ENCODE data around the gene NUDC. TPM values are rescaled to one million over a fixed set of nuclear protein-coding genes. Genes with fewer than 3 reads are reported as not detected.

Gene NUDC
- total and polyA plus RNA-seq, 2 of the 13 experiments (the other 11 are each of a cell fraction or from before 2014, with no cell fraction given): 34.7 to 104 TPM

GRCh38 chr1:26921540-26922430 lies at the start of gene NUDC (continued):
- TF ChIP-seq ZNF687 (CRISPR knock-in tag; IDR thresholded peaks at IDR 0.05) (peak; percentile 100), PRPF4 (IDR thresholded peaks at IDR 0.05; ENCODE audit: low read depth, low read length, poor library complexity, severe bottlenecking) (no peak), MIER2 (CRISPR knock-in tag; IDR thresholded peaks at IDR 0.05) (no peak), FOSL2 (CRISPR knock-in tag; IDR thresholded peaks at IDR 0.05) (no peak), STAT5B (CRISPR knock-in tag; IDR thresholded peaks at IDR 0.05) (no peak), FIP1L1 (IDR thresholded peaks at IDR 0.05; ENCODE audit: borderline replicate concordance, insufficient read depth, low read depth, low read length) (peak; percentile 40; the same call in 1 of the 2 replicates), REPIN1 (CRISPR knock-in tag; IDR thresholded peaks at IDR 0.05; ENCODE audit: borderline replicate concordance, low read depth) (no peak), ZNF720 (CRISPR knock-in tag; IDR thresholded peaks at IDR 0.05) (no peak), NKX3-1 (CRISPR knock-in tag; IDR thresholded peaks at IDR 0.05) (peak; percentile 85; the same call in 1 of the 2 replicates), ZNF441 (CRISPR knock-in tag; IDR thresholded peaks at IDR 0.05; ENCODE audit: borderline replicate concordance) (no peak), ZBTB25 (CRISPR knock-in tag; IDR thresholded peaks at IDR 0.05) (no peak), GATAD2A (CRISPR knock-in tag; IDR thresholded peaks at IDR 0.05) (no peak), ZNF512 (CRISPR knock-in tag; IDR thresholded peaks at IDR 0.05) (no peak), KDM2A (CRISPR knock-in tag; IDR thresholded peaks at IDR 0.05; ENCODE audit: borderline replicate concordance, low read depth) (peak; percentile 93), ZNF773 (CRISPR knock-in tag; IDR thresholded peaks at IDR 0.05; ENCODE audit: borderline replicate concordance) (peak; percentile 90; the same call in 1 of the 2 replicates), ZNF713 (CRISPR knock-in tag; IDR thresholded peaks at IDR 0.05) (no peak), ZC3H4 (CRISPR knock-in tag; IDR thresholded peaks at IDR 0.05; ENCODE audit: borderline replicate concordance) (0 out of 2 replicates have a peak, but pooled peaks have one; percentile 42), ZNF788 (CRISPR knock-in tag; IDR thresholded peaks at IDR 0.05; ENCODE audit: borderline replicate concordance) (peak; percentile 89; the same call in 1 of the 2 replicates), EEA1 (CRISPR knock-in tag; IDR thresholded peaks at IDR 0.05; ENCODE audit: borderline replicate concordance) (no peak; the same call in 1 of the 2 replicates)

All from HepG2 (cell line).